Mucosa of descending colon (tissue), 3 donors: ENCODE results near the gene ERBIN. TPM values are rescaled to one million over a fixed set of nuclear protein-coding genes. Genes with fewer than 3 reads are reported as not detected.
A peak's percentile ranks its signal among the peaks of the same experiment; 100 is the strongest.

ENCODE experiments used
- ATAC-seq: fragments of 200-7000 bp; cut with Tn5 transposase; one replicate; pipeline ENCODE4 v1.9.1; 2020; ENCODE audit warnings: mild to moderate bottlenecking, moderate library complexity
- DNase-seq, 3 donors: peaks; one replicate each; pipeline ENCODE4 v3.0.0-alpha.2; 2020
- H3K36me3 ChIP-seq: fragments of 200-600 bp; one replicate; pipeline ENCODE4 v1.8.0; 2021; ENCODE audit warnings: low read depth, mild to moderate bottlenecking
- H3K4me1 ChIP-seq: fragments of 200-600 bp; one replicate; pipeline ENCODE4 v1.8.0; 2021; ENCODE audit warnings: low read depth, mild to moderate bottlenecking
- H3K4me3 ChIP-seq: fragments of 200-600 bp; one replicate; pipeline ENCODE4 v1.8.0; 2021; ENCODE audit warnings: mild to moderate bottlenecking
- H3K9me3 ChIP-seq: fragments of 200-600 bp; one replicate; pipeline ENCODE4 v1.8.0; 2021; ENCODE audit warnings: mild to moderate bottlenecking
- CTCF ChIP-seq: fragments of 200-600 bp; IDR thresholded peaks from one replicate; pipeline ENCODE4 v1.8.0; 2022; ENCODE audit warnings: antibody characterized with exemption, mild to moderate bottlenecking
- intact Hi-C, 2 donors: fragments of 100-400 bp; cut with DNase I in 1 of 2; cut with micrococcal nuclease in 1 of 2; formaldehyde crosslinking; loops; one replicate each; pipeline versions ENCODE4 v1.11.0 to v1.11.1; 2022; cut with DNase I, micrococcal nuclease
- total RNA-seq, 3 donors: library from RNA; stranded (reverse); fragmentation: NEBNext Ultra II Directional in 2 of 3; extraction: Animal tissue kit (Norgen Biotek cat#: 25700) in 2 of 3; gene quantifications; one replicate each; pipeline versions ENCODE4 v1.2.1 to v1.2.4, GENCODE V29; 2021 to 2023
- donor health status: DM: no; HTN: no; CAD: no; lungs with moderate emphysema.
- donor health status: DM: no; HTN: no; CAD: no.
- donor health status: DM: no; HTN: yes; CAD: no.

Gene ERBIN
- total RNA-seq, 3 donors from 2014 or later, result 123 to 157 (median 129) TPM

- ATAC-seq, result no peak
- intact Hi-C loops, result no loop called here
- no peak for TF ChIP-seq CTCF
These were observed 3.0 kb upstream of the ERBIN start for GRCh38 chr5:65923339-65923738.

GRCh38 chr5:65924366-65925043 is 1.9 kb upstream of the ERBIN start:
- no peaks in the 10 kb centered on the region for H3K36me3 ChIP-seq
- peak overlapping the region; percentile 88 for H3K4me3 ChIP-seq
- ATAC-seq (no peak), DNase-seq (no peak)
- peaks cover 14% of the 10 kb centered on the region for H3K4me1 ChIP-seq
- H3K9me3 ChIP-seq, result no peaks in the 10 kb centered on the region
- intact Hi-C loops, result loop anchor here (5.0 kb wide), 3 partner anchors 112 to 223 kb away; partner anchors contain the start of gene SREK1 (in 1 of the 2)
- no peak for TF ChIP-seq CTCF

More at GRCh38 chr5:65923339-65923738, 3.0 kb upstream of the ERBIN start:
- Histone ChIP-seq H3K4me3 (no peak overlapping the region), H3K4me1 (peaks cover 10% of the 10 kb centered on the region), H3K36me3 (no peaks in the 10 kb centered on the region), H3K9me3 (no peaks in the 10 kb centered on the region)
- no peak for DNase-seq

GRCh38 chr5:65925044-65925600 is 1.3 kb upstream of the ERBIN start:
- Histone ChIP-seq H3K9me3 (no peaks in the 10 kb centered on the region), H3K4me3 (peak overlapping the region; percentile 88), H3K36me3 (no peaks in the 10 kb centered on the region), H3K4me1 (peaks cover 17% of the 10 kb centered on the region)
- ATAC-seq (peak; percentile 66), DNase-seq (peak; percentile 83 to 90 (median 83))
- intact Hi-C loops, result loop anchor here (5.0 kb wide), 3 partner anchors 113 to 222 kb away; partner anchors contain the start of gene SREK1 (in 1 of the 2)
- TF ChIP-seq CTCF, result no peak

- H3K36me3 ChIP-seq, result no peaks in the 10 kb centered on the region
- no peaks in the 10 kb centered on the region for H3K9me3 ChIP-seq
- H3K4me1 ChIP-seq, result peaks cover 17% of the 10 kb centered on the region
- peak; percentile 80 to 88 (median 87) for DNase-seq
- intact Hi-C loops, result loop anchor here (5.0 kb wide), 3 partner anchors 113 to 222 kb away; partner anchors contain the start of gene SREK1 (in 1 of the 2)
- H3K4me3 ChIP-seq, result peak overlapping the region; percentile 88
- ATAC-seq, result peak; percentile 89
- no peak for TF ChIP-seq CTCF
These were observed 637 bp upstream of the ERBIN start for GRCh38 chr5:65925601-65926275.

GRCh38 chr5:65926893-65927292 is 518 bp downstream of the ERBIN start:
- H3K4me1 ChIP-seq, result peaks cover 16% of the 10 kb centered on the region
- H3K4me3 ChIP-seq, result peak overlapping the region; percentile 88
- H3K9me3 ChIP-seq, result no peaks in the 10 kb centered on the region
- H3K36me3 ChIP-seq, result no peaks in the 10 kb centered on the region
- DNase-seq (peak in 1 of 3 donors; percentile 38), ATAC-seq (no peak)
- TF ChIP-seq CTCF, result no peak
- intact Hi-C loops, result loop anchor here (5.0 kb wide), 3 partner anchors 115 to 220 kb away; partner anchors contain the start of gene SREK1 (in 1 of the 2)
